ENCODE results near the gene SLC25A48. TPM values are rescaled to one million over a fixed set of nuclear protein-coding genes. Genes with fewer than 3 reads are reported as not detected.

The SLC25A48 gene
- total and polyA plus RNA-seq, 2 of the 4 experiments (the other 2 are of a cell fraction): not detected

DNA sequence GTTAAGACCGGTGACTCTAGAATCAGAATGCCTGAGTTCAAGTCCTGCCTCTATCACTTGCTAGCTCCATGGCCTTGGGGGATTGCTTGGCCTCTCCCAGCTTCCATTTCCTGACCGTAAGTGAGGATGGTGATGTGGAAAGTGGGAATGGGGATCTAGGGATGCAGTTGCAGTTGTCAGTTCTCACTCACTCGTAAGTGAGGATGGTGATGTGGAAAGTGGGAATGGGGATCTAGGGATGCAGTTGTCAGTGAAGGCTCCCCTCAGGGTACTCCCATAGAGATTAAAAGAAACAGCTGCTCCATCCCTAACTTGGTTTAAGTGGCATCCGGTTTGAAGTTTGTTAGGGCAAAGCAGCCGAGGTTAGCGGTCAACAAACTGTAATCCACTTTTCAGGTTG, 64.2 kb downstream of the SLC25A48 start:
- no peak overlapping the region for H2BK5ac ChIP-seq (ENCODE audit: low read depth, low read length, poor library complexity, severe bottlenecking)
- no peaks in the 10 kb centered on the region for H4K20me1 ChIP-seq (ENCODE audit: insufficient read depth, low read length)
- no peak overlapping the region for H4K5ac ChIP-seq (ENCODE audit: low read depth, low read length)
- H3K9ac ChIP-seq (ENCODE audit: low read depth, low read length): no peak overlapping the region
- ATAC-seq (ENCODE audit: low read depth) (no peak), DNase-seq (no peak)
- no peak overlapping the region for H3K23ac ChIP-seq (ENCODE audit: low read depth, low read length)
- TF ChIP-seq BHLHE40 (IDR thresholded peaks at IDR 0.05; ENCODE audit: low read depth, low read length) (no peak), SMC3 (IDR thresholded peaks at IDR 0.05; ENCODE audit: low read depth, low read length) (no peak), RCOR1 (IDR thresholded peaks at IDR 0.05; ENCODE audit: insufficient replicate concordance, low read length) (no peak), NFE2L2 (IDR thresholded peaks at IDR 0.05; ENCODE audit: low read depth, low read length) (no peak), POLR2A (IDR thresholded peaks at IDR 0.05; ENCODE audit: low read depth, low read length) (no peak), MAZ (IDR thresholded peaks at IDR 0.05; ENCODE audit: borderline replicate concordance, low read depth, low read length) (no peak), MXI1 (IDR thresholded peaks at IDR 0.05; ENCODE audit: borderline replicate concordance, low read depth, low read length) (no peak), CHD1 (IDR thresholded peaks at IDR 0.05; ENCODE audit: low read depth, low read length) (no peak), RFX5 (IDR thresholded peaks at IDR 0.05; ENCODE audit: low read depth, low read length) (no peak), RAD21 (IDR thresholded peaks at IDR 0.05; ENCODE audit: low read length) (no peak), MAFK (IDR thresholded peaks at IDR 0.05; ENCODE audit: low read depth, low read length) (no peak), CEBPB (IDR thresholded peaks at IDR 0.05; ENCODE audit: low read depth, low read length) (no peak), FOS (IDR thresholded peaks at IDR 0.05; ENCODE audit: low read depth, low read length) (no peak)
- TF ChIP-seq, protein P1, sequence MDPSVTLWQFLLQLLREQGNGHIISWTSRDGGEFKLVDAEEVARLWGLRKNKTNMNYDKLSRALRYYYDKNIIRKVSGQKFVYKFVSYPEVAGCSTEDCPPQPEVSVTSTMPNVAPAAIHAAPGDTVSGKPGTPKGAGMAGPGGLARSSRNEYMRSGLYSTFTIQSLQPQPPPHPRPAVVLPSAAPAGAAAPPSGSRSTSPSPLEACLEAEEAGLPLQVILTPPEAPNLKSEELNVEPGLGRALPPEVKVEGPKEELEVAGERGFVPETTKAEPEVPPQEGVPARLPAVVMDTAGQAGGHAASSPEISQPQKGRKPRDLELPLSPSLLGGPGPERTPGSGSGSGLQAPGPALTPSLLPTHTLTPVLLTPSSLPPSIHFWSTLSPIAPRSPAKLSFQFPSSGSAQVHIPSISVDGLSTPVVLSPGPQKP (IDR thresholded peaks at IDR 0.05; ENCODE audit: borderline replicate concordance, low read depth, low read length): no peak
- TF ChIP-seq, protein P2, sequence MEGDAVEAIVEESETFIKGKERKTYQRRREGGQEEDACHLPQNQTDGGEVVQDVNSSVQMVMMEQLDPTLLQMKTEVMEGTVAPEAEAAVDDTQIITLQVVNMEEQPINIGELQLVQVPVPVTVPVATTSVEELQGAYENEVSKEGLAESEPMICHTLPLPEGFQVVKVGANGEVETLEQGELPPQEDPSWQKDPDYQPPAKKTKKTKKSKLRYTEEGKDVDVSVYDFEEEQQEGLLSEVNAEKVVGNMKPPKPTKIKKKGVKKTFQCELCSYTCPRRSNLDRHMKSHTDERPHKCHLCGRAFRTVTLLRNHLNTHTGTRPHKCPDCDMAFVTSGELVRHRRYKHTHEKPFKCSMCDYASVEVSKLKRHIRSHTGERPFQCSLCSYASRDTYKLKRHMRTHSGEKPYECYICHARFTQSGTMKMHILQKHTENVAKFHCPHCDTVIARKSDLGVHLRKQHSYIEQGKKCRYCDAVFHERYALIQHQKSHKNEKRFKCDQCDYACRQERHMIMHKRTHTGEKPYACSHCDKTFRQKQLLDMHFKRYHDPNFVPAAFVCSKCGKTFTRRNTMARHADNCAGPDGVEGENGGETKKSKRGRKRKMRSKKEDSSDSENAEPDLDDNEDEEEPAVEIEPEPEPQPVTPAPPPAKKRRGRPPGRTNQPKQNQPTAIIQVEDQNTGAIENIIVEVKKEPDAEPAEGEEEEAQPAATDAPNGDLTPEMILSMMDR (conservative IDR thresholded peaks at IDR 0.05; ENCODE audit: low read depth, low read length): no peak
- TF ChIP-seq, protein P3, sequence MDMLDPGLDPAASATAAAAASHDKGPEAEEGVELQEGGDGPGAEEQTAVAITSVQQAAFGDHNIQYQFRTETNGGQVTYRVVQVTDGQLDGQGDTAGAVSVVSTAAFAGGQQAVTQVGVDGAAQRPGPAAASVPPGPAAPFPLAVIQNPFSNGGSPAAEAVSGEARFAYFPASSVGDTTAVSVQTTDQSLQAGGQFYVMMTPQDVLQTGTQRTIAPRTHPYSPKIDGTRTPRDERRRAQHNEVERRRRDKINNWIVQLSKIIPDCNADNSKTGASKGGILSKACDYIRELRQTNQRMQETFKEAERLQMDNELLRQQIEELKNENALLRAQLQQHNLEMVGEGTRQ (IDR thresholded peaks at IDR 0.05; ENCODE audit: low read depth, low read length): no peak
- no peak overlapping the region for H4K8ac ChIP-seq (ENCODE audit: low read depth in 2 of 2, low read length in 2 of 2)
- H3K4me2 ChIP-seq (ENCODE audit: low read depth, low read length): no peak overlapping the region
- no peak overlapping the region for H2AK9ac ChIP-seq (replicated peaks; ENCODE audit: low read depth, low read length, poor library complexity)
- H3K18ac ChIP-seq (ENCODE audit: low read depth, low read length): no peak overlapping the region
- H3K9me1 ChIP-seq (ENCODE audit: insufficient read depth, low read length): no peaks in the 10 kb centered on the region
- BruUV-seq (replicated peaks): no TSS peak
- ChIA-PET POLR2A (ENCODE audit: unreplicated experiment) (no interaction called here), CTCF (interaction anchor here (1.4 kb wide), 1 partner anchor 10 kb away, joined by 3 read pairs; no protein-coding TSS in a partner anchor)
- no peak overlapping the region for H3K14ac ChIP-seq (replicated peaks; ENCODE audit: low read depth, low read length)
- no peak overlapping the region for H4K91ac ChIP-seq (ENCODE audit: insufficient read depth, low read depth, low read length)
- H2BK120ac ChIP-seq (ENCODE audit: low read depth, low read length): no peak overlapping the region
- H3K4me3 ChIP-seq (ENCODE audit: insufficient read depth, low read depth, low read length): no peak overlapping the region
- H2AFZ ChIP-seq (replicated peaks; ENCODE audit: low read length, poor library complexity): no peak overlapping the region
- H3K4ac ChIP-seq (ENCODE audit: low read depth, low read length): no peak overlapping the region
- intact Hi-C loops (cut with micrococcal nuclease) (loop anchor here (5.0 kb wide), 1 partner anchor 34 kb away; no protein-coding TSS in a partner anchor), in situ Hi-C loops (cut with MboI; ENCODE audit: low sequenced_read_pairs) (no loop called here), dilution Hi-C loops (cut with HindIII; ENCODE audit: low sequenced_read_pairs, unreplicated experiment) (no loop called here)
- no peak overlapping the region for H2AK5ac ChIP-seq (ENCODE audit: low read depth, low read length)
- no peak overlapping the region for H2BK20ac ChIP-seq (ENCODE audit: low read depth, low read length)
- H3K79me1 ChIP-seq (ENCODE audit: low read depth in 1 of 2, low read length in 2 of 2): no peaks in the 10 kb centered on the region
- peaks cover 2% of the 10 kb centered on the region; the same call in 1 of the 2 replicates for H3K9me3 ChIP-seq (ENCODE audit: control insufficient read depth, insufficient read depth, low read length)
- H3K27me3 ChIP-seq (ENCODE audit: control insufficient read depth, insufficient read depth, low read length): peaks cover 44% of the 10 kb centered on the region
- H3K36me3 ChIP-seq (ENCODE audit: control insufficient read depth, insufficient read depth, low read length): no peaks in the 10 kb centered on the region
- WGBS, 2 experiments (ENCODE audit: extremely low coverage in 2 of 2, insufficient read length in 1 of 2): 100% methylated on average over 1 of the region's 6 CpGs; no CpG with 5 or more reads in 1 of the 2 experiments
- no peak overlapping the region for H2BK15ac ChIP-seq (ENCODE audit: low read depth, low read length)
- H3K27ac ChIP-seq (ENCODE audit: insufficient read depth, low read length): no peak overlapping the region
- H3K56ac ChIP-seq (ENCODE audit: extremely low read depth, insufficient read depth, low read length): no peak overlapping the region; the same call in 1 of the 2 replicates
- H3K4me1 ChIP-seq (ENCODE audit: control insufficient read depth, insufficient read depth, low read length): no peaks in the 10 kb centered on the region
